Endothelial cell of umbilical vein (primary cell): ENCODE measurements around the gene PHF1.

Experiments used
- EZH2 ChIP-seq: IDR thresholded peaks from 2 replicates; pipeline ENCODE4 v1.6.1; 2012; ENCODE audit warnings: borderline replicate concordance, low read depth, mild to moderate bottlenecking, moderate library complexity, low read length, inconsistent platforms; ENCODE audit not compliant: severe bottlenecking
- FOS ChIP-seq: IDR thresholded peaks from 2 replicates; pipeline ENCODE4 v1.6.1; 2011; ENCODE audit warnings: mild to moderate bottlenecking, low read length, moderate library complexity, borderline replicate concordance; ENCODE audit not compliant: insufficient read depth
- GATA2 ChIP-seq: IDR thresholded peaks from 2 replicates; pipeline ENCODE4 v1.7.0; 2011; ENCODE audit warnings: low read depth, mild to moderate bottlenecking, moderate library complexity, mixed read lengths, low read length; ENCODE audit not compliant: insufficient read length, insufficient read depth
- JUN ChIP-seq: IDR thresholded peaks from 2 replicates; pipeline ENCODE4 v1.6.1; 2011; ENCODE audit warnings: borderline replicate concordance, low read depth; ENCODE audit not compliant: insufficient read length, insufficient read depth
- MYC ChIP-seq: IDR thresholded peaks from one replicate; pipeline ENCODE4 v1.6.1; 2011; ENCODE audit warnings: mild to moderate bottlenecking, low read depth, low read length
- POLR2A ChIP-seq: IDR thresholded peaks from 2 replicates; pipeline ENCODE4 v1.6.1; 2012; ENCODE audit warnings: low read depth, mild to moderate bottlenecking, control low read depth, low read length
- POLR2AphosphoS5 ChIP-seq: IDR thresholded peaks from 2 replicates; pipeline ENCODE4 v1.6.1; 2012; ENCODE audit warnings: low read depth, mild to moderate bottlenecking, control low read depth, low read length, moderate library complexity; ENCODE audit not compliant: insufficient read depth
- TF ChIP-seq, protein P1 (sequence below), 2 donors: IDR thresholded peaks; 1 replicate in 1 of 2; 2 replicates in 1 of 2; pipeline ENCODE4 v1.5.1; 2011; ENCODE audit warnings: low read length in 2 of 2, mild to moderate bottlenecking in 2 of 2, moderate library complexity in 2 of 2, control low read depth in 1 of 2, inconsistent platforms in 1 of 2, low read depth in 1 of 2; ENCODE audit not compliant: insufficient read depth in 1 of 2; ENCODE audit errors: extremely low read depth in 1 of 2
- TF ChIP-seq, protein P2 (sequence below): IDR thresholded peaks from 2 replicates; pipeline ENCODE4 v1.6.1; 2011; ENCODE audit not compliant: insufficient read depth, insufficient read length

DNA sequence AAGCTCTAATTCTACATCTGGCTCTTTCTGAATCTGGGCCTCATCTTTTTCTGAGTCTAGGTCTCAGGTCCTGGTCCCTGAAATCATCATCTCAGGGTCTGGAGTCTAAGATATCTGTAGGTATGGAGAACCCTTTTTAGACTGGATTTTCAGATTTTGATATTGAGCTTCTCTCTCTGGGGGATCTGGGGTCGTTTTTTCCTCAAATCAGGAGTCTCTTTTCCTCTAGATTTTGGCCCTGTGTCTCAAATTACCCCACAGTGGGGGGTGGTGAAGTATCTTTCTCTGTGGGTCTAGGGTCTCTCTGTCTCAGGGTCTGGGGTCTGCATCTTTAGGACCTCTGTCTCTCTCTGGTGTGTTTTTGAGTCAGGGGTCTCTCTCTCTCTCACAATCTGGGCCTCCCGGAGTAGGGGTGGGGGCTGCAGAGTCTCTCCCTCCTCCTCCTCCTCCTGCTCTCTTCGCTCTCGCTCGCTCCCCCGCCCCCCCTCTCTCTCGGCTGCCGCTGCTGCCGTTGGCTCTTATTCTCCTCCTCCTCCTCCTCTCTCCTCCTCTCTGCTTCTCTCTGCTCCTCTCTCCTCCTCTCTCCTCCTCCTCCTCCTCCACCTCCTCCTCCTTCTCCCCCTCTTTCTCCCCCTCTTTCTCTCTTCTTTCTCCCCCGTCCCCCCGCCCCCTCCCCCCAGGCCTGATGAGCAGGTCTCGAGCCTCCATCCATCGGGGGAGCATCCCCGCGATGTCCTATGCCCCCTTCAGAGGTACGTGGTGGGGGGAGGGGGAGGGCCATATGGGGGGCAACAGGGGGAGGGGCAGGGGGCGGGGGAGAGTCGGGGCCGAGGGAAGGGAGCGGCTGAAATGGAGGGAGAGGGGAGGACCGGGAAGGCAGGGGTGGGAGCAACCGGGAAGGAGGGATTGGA, 9.0 kb downstream of the PHF1 start, which contains the start of gene SYNGAP1:
- TF ChIP-seq, protein P1, sequence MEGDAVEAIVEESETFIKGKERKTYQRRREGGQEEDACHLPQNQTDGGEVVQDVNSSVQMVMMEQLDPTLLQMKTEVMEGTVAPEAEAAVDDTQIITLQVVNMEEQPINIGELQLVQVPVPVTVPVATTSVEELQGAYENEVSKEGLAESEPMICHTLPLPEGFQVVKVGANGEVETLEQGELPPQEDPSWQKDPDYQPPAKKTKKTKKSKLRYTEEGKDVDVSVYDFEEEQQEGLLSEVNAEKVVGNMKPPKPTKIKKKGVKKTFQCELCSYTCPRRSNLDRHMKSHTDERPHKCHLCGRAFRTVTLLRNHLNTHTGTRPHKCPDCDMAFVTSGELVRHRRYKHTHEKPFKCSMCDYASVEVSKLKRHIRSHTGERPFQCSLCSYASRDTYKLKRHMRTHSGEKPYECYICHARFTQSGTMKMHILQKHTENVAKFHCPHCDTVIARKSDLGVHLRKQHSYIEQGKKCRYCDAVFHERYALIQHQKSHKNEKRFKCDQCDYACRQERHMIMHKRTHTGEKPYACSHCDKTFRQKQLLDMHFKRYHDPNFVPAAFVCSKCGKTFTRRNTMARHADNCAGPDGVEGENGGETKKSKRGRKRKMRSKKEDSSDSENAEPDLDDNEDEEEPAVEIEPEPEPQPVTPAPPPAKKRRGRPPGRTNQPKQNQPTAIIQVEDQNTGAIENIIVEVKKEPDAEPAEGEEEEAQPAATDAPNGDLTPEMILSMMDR (IDR thresholded peaks at IDR 0.05; ENCODE audit: extremely low read depth in 1 of 2, insufficient read depth in 1 of 2, low read depth in 1 of 2, low read length in 2 of 2), result no peak
- TF ChIP-seq FOS (no peak), JUN (no peak), MYC (no peak), POLR2A (no peak), POLR2AphosphoS5 (no peak), EZH2 (no peak), GATA2 (no peak)
- TF ChIP-seq, protein P2, sequence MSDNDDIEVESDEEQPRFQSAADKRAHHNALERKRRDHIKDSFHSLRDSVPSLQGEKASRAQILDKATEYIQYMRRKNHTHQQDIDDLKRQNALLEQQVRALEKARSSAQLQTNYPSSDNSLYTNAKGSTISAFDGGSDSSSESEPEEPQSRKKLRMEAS, result no peak
